ENCODE measurements around the gene ATP5MC2.

DNA sequence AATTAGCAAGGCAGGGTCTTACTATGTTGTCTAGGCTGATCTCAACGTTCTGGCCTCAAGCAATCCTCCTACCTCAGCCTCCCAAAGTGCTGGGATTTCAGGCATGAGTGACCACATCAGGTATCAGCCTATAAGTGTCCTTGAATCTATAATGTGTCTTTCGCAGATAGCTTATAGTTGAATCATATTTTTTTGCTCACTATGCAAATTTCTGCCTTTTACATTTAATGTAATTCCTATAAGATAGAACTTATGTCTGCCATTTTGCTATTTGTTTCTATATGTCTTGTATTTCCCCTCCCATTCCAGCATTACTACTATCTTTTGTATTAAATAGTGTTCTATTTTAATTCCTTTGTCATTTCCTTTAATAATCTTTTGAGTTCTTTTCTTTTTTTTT is 39.2 kb downstream of the ATP5MC2 start:
- TF ChIP-seq CTCF (IDR thresholded peaks at IDR 0.05; ENCODE audit: low read length) (no peak), EZH2 (optimal IDR thresholded peaks at IDR 0.05; ENCODE audit: low read depth, low read length) (no peak), EZH2phosphoT487 (IDR thresholded peaks at IDR 0.05; ENCODE audit: low read length) (no peak)

Data from MM.1S (cell line).